ENCODE results near the gene PTGES2.

PTGES2 gene

GRCh38 chr9:128109050-128109709 is 18.3 kb downstream of the PTGES2 start:
- in situ Hi-C loops (cut with HindIII; ENCODE audit: low sequenced_read_pairs), result no loop called here
- no peak for TF ChIP-seq CTCF (IDR thresholded peaks at IDR 0.05; ENCODE audit: low read depth, low read length)
- no peak overlapping the region for H3K4me3 ChIP-seq (ENCODE audit: low read depth, low read length)
- no peak for DNase-seq (ENCODE audit: low read depth, low spot score)

- no peak overlapping the region for H3K4me3 ChIP-seq (ENCODE audit: low read depth, low read length)
- no peak for TF ChIP-seq CTCF (IDR thresholded peaks at IDR 0.05; ENCODE audit: low read depth, low read length)
- no peak for DNase-seq (ENCODE audit: low read depth, low spot score)
- in situ Hi-C loops (cut with HindIII; ENCODE audit: low sequenced_read_pairs), result no loop called here
These were observed 19.1 kb downstream of the PTGES2 start for GRCh38 chr9:128108269-128109049.

- in situ Hi-C loops (cut with HindIII; ENCODE audit: low sequenced_read_pairs), result no loop called here
- no peak for DNase-seq (ENCODE audit: low read depth, low spot score)
- TF ChIP-seq CTCF (IDR thresholded peaks at IDR 0.05; ENCODE audit: low read depth, low read length), result no peak
- no peak overlapping the region for H3K4me3 ChIP-seq (ENCODE audit: low read depth, low read length)
These were observed 19.9 kb downstream of the PTGES2 start for GRCh38 chr9:128107468-128108268.

- no peak for TF ChIP-seq CTCF (IDR thresholded peaks at IDR 0.05; ENCODE audit: low read depth, low read length)
- no peak for DNase-seq (ENCODE audit: low read depth, low spot score)
- H3K4me3 ChIP-seq (ENCODE audit: low read depth, low read length), result no peak overlapping the region
- in situ Hi-C loops (cut with HindIII; ENCODE audit: low sequenced_read_pairs), result no loop called here
These were observed 20.5 kb downstream of the PTGES2 start for GRCh38 chr9:128106940-128107467.

- TF ChIP-seq CTCF (IDR thresholded peaks at IDR 0.05; ENCODE audit: low read depth, low read length), result no peak
- no peak for DNase-seq (ENCODE audit: low read depth, low spot score)
- no peak overlapping the region for H3K4me3 ChIP-seq (ENCODE audit: low read depth, low read length)
- in situ Hi-C loops (cut with HindIII; ENCODE audit: low sequenced_read_pairs), result no loop called here
These were observed 21.2 kb downstream of the PTGES2 start for GRCh38 chr9:128106181-128106939.

All from astrocyte of the spinal cord (primary cell).